ENCODE data around the gene SLC7A7. TPM values are rescaled to one million over a fixed set of nuclear protein-coding genes. Genes with fewer than 3 reads are reported as not detected.
"Not testable (repeated sequence)": the region's sequence is repeated elsewhere in the genome, so short reads cannot be mapped to it uniquely, and the experiment has no call there.

The SLC7A7 gene
- total RNA-seq, 1 experiment from 2014 or later = 3.1 TPM

DNA sequence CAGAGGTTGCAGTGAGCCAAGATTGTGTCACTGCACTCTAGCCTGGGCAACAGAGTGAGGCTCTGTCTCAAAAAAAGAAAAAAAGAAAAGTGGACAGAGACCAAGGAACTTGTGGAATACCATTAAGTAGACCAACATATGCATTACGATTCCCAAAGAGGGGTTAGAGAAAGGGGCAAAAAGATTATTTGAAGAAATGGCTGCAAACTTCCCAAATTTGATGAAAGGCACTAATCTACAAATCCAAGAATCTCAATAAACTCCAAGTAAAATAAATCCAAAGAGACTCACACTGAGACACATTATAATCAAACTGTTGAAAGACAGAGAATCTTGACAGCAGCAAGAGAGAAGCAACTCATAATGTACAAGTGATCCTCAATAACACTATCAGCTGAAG is 53.5 kb downstream of the SLC7A7 start:
- peaks cover 3 to 10% of the 10 kb centered on the region in 2 experiments; a peak in 3 of 4 replicates for H3K4me1 Mint-ChIP-seq

DNA sequence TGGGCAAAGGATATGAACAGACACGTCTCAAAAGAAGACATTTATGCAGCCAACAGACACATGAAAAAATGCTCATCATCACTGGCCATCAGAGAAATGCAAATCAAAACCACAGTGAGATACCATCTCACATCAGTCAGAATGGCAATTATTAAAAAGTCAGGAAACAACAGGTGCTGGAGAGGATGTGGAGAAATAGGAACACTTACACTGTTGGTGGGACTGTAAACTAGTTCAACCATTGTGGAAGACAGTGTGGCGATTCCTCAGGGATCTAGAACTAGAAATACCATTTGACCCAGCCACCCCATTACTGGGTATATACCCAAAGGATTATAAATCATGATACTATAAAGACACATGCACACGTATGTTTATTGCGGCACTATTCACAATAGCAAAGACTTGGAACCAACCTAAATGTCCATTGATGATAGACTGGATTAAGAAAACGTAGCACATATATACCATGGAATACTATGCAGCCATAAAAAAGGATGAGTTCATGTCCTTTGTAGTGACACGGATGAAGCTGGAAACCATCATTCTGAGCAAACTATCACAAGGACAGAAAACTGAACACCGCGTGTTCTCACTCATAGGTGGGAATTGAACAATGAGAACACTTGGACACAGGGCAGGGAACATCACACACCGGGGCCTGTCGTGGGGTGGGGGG is 57.1 kb downstream of the SLC7A7 start:
- not testable (repeated sequence) for H3K27me3 Mint-ChIP-seq (ENCODE audit: low read depth); H3K27ac Mint-ChIP-seq; H3K4ac ChIP-seq (ENCODE audit: low read depth, low read length); H3K4me3 Mint-ChIP-seq; H3K14ac ChIP-seq (ENCODE audit: insufficient read depth, low read length); H3K9me3 ChIP-seq (ENCODE audit: control insufficient read depth, low read depth, low read length); H4K5ac ChIP-seq (ENCODE audit: insufficient read length, low read depth, low read length); H3K27me3 ChIP-seq (ENCODE audit: insufficient read depth, low read length); H2BK5ac ChIP-seq (ENCODE audit: insufficient read length, low read length); H3K79me1 ChIP-seq (ENCODE audit: insufficient read depth, low read depth, low read length, poor library complexity, severe bottlenecking); H4K20me1 ChIP-seq (ENCODE audit: control insufficient read depth, insufficient read depth, insufficient read length); H3K9ac ChIP-seq (ENCODE audit: extremely low read depth, insufficient read length, low read length); DNase-seq; H3K4me1 ChIP-seq (ENCODE audit: insufficient read depth, low read length); H3K18ac ChIP-seq (ENCODE audit: insufficient read length, low read depth, low read length); H2BK20ac ChIP-seq (ENCODE audit: low read depth, low read length, poor library complexity, severe bottlenecking); H3K23ac ChIP-seq (ENCODE audit: insufficient read length, low read depth, low read length); H2AFZ ChIP-seq (ENCODE audit: low read length); H3K4me2 ChIP-seq (ENCODE audit: insufficient read depth, insufficient read length, low read length); H3K56ac ChIP-seq (ENCODE audit: insufficient read length, low read depth, low read length); H2BK120ac ChIP-seq (ENCODE audit: low read depth, low read length, poor library complexity, severe bottlenecking); H4K8ac ChIP-seq (replicated peaks; ENCODE audit: insufficient read length, low read depth, low read length); H3K79me2 ChIP-seq (ENCODE audit: insufficient read depth, low read length); H3K23me2 ChIP-seq (ENCODE audit: insufficient read length, low read depth, low read length, poor library complexity, severe bottlenecking); H3K4me1 Mint-ChIP-seq; H4K91ac ChIP-seq (ENCODE audit: insufficient read length, low read depth, low read length); H3T11ph ChIP-seq (ENCODE audit: low read length); H2AK5ac ChIP-seq (ENCODE audit: insufficient read length, low read length); H3K27ac ChIP-seq (ENCODE audit: insufficient read length, low read depth, low read length); H2BK12ac ChIP-seq (ENCODE audit: insufficient read length, low read depth, low read length); H2BK15ac ChIP-seq (ENCODE audit: low read depth, low read length)
- Mint-ChIP-seq H3K36me3 (ENCODE audit: insufficient read depth in 1 of 3, low read depth in 3 of 3) (peaks cover 6 to 27% (median 17%) of the 10 kb centered on the region in 3 experiments; a peak in 6 of 7 replicates), H3K9me3 (peaks cover 16 to 20% of the 10 kb centered on the region in 2 experiments)
- no CpG with 5 or more reads among the region's 10 CpGs for WGBS (ENCODE audit: extremely low coverage, insufficient read length, low lambda C conversion rate)

More for the DNA sequence above, 53.5 kb downstream of the SLC7A7 start:
- Mint-ChIP-seq H3K4me3 (no peak overlapping the region), H3K27me3 (ENCODE audit: low read depth) (peaks cover 5% of the 10 kb centered on the region), H3K36me3 (ENCODE audit: insufficient read depth in 1 of 3, low read depth in 3 of 3) (peaks cover 6 to 28% (median 18%) of the 10 kb centered on the region in 3 experiments; a peak in 6 of 7 replicates), H3K9me3 (peaks cover 16 to 20% of the 10 kb centered on the region in 2 experiments), H3K27ac (no peak overlapping the region)
- DNase-seq = no peak
- no peaks in the 10 kb centered on the region for H3K9me3 ChIP-seq (ENCODE audit: control insufficient read depth, low read depth, low read length)
- H3K4ac ChIP-seq (ENCODE audit: low read depth, low read length) = no peak overlapping the region
- H3K9ac ChIP-seq (ENCODE audit: extremely low read depth, insufficient read length, low read length) = no peak overlapping the region
- H3K27me3 ChIP-seq (ENCODE audit: insufficient read depth, low read length) = no peaks in the 10 kb centered on the region
- H2BK20ac ChIP-seq (ENCODE audit: low read depth, low read length, poor library complexity, severe bottlenecking) = no peak overlapping the region
- no peak overlapping the region for H3T11ph ChIP-seq (ENCODE audit: low read length)
- H3K18ac ChIP-seq (ENCODE audit: insufficient read length, low read depth, low read length) = no peak overlapping the region
- H2AFZ ChIP-seq (ENCODE audit: low read length) = no peak overlapping the region
- no peak overlapping the region for H2BK120ac ChIP-seq (ENCODE audit: low read depth, low read length, poor library complexity, severe bottlenecking)
- no peak overlapping the region for H4K8ac ChIP-seq (replicated peaks; ENCODE audit: insufficient read length, low read depth, low read length)
- no peak overlapping the region for H3K56ac ChIP-seq (ENCODE audit: insufficient read length, low read depth, low read length)
- no peaks in the 10 kb centered on the region for H3K79me2 ChIP-seq (ENCODE audit: insufficient read depth, low read length)
- H2BK15ac ChIP-seq (ENCODE audit: low read depth, low read length) = no peak overlapping the region
- no peaks in the 10 kb centered on the region for H3K79me1 ChIP-seq (ENCODE audit: insufficient read depth, low read depth, low read length, poor library complexity, severe bottlenecking)
- TF ChIP-seq, protein P1, sequence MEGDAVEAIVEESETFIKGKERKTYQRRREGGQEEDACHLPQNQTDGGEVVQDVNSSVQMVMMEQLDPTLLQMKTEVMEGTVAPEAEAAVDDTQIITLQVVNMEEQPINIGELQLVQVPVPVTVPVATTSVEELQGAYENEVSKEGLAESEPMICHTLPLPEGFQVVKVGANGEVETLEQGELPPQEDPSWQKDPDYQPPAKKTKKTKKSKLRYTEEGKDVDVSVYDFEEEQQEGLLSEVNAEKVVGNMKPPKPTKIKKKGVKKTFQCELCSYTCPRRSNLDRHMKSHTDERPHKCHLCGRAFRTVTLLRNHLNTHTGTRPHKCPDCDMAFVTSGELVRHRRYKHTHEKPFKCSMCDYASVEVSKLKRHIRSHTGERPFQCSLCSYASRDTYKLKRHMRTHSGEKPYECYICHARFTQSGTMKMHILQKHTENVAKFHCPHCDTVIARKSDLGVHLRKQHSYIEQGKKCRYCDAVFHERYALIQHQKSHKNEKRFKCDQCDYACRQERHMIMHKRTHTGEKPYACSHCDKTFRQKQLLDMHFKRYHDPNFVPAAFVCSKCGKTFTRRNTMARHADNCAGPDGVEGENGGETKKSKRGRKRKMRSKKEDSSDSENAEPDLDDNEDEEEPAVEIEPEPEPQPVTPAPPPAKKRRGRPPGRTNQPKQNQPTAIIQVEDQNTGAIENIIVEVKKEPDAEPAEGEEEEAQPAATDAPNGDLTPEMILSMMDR (conservative IDR thresholded peaks at IDR 0.05) = no peak
- H3K4me1 ChIP-seq (ENCODE audit: insufficient read depth, low read length) = no peaks in the 10 kb centered on the region
- H2BK12ac ChIP-seq (ENCODE audit: insufficient read length, low read depth, low read length) = no peak overlapping the region
- H4K91ac ChIP-seq (ENCODE audit: insufficient read length, low read depth, low read length) = no peak overlapping the region
- H2BK5ac ChIP-seq (ENCODE audit: insufficient read length, low read length) = no peak overlapping the region
- peaks cover 4% of the 10 kb centered on the region for H3K23me2 ChIP-seq (ENCODE audit: insufficient read length, low read depth, low read length, poor library complexity, severe bottlenecking)
- H3K23ac ChIP-seq (ENCODE audit: insufficient read length, low read depth, low read length) = no peak overlapping the region
- H3K27ac ChIP-seq (ENCODE audit: insufficient read length, low read depth, low read length) = no peak overlapping the region
- no CpG with 5 or more reads among the region's 1 CpG for WGBS (ENCODE audit: extremely low coverage, insufficient read length, low lambda C conversion rate)
- H4K5ac ChIP-seq (ENCODE audit: insufficient read length, low read depth, low read length) = no peak overlapping the region
- H4K20me1 ChIP-seq (ENCODE audit: control insufficient read depth, insufficient read depth, insufficient read length) = no peaks in the 10 kb centered on the region
- no peak overlapping the region for H3K4me2 ChIP-seq (ENCODE audit: insufficient read depth, insufficient read length, low read length)
- H2AK5ac ChIP-seq (ENCODE audit: insufficient read length, low read length) = no peak overlapping the region
- no peak overlapping the region for H3K14ac ChIP-seq (ENCODE audit: insufficient read depth, low read length)

Measured in H9 (cell line).